H1 (cell line): ENCODE measurements around the gene CA5A. TPM values are rescaled to one million over a fixed set of nuclear protein-coding genes. Genes with fewer than 3 reads are reported as not detected.

Experiments
- BCL11A ChIP-seq, 2 experiments: IDR thresholded peaks; one replicate each; pipeline ENCODE4 v1.6.1; 2011; ENCODE audit warnings: low read depth in 2 of 2, low read length in 2 of 2, mild to moderate bottlenecking in 2 of 2
- CHD1 ChIP-seq: IDR thresholded peaks from 2 replicates; pipeline ENCODE4 v1.6.1; 2012; ENCODE audit warnings: low read depth, low read length, improper control_type of control experiment
- CTCF ChIP-seq, 3 experiments: IDR thresholded peaks; 1 replicate in 2 of 3; 2 replicates in 1 of 3; pipeline versions ENCODE4 v1.5.1 to v1.6.1; 2011; ENCODE audit warnings: low read length in 3 of 3, mild to moderate bottlenecking in 3 of 3, inconsistent platforms in 2 of 3, low read depth in 1 of 3, moderate library complexity in 1 of 3; ENCODE audit not compliant: insufficient read depth in 1 of 3; ENCODE audit errors: control extremely low read depth in 1 of 3
- E2F6 ChIP-seq: IDR thresholded peaks from 2 replicates; pipeline ENCODE4 v1.6.1; 2012; ENCODE audit warnings: inconsistent platforms
- EZH2 ChIP-seq: fragments of 200-600 bp; sonication (generic); IDR thresholded peaks from 2 replicates; pipeline ENCODE4 v1.7.1; 2012; ENCODE audit warnings: low read depth, mild to moderate bottlenecking, moderate library complexity, low read length, inconsistent platforms; ENCODE audit not compliant: severe bottlenecking
- HDAC6 ChIP-seq: IDR thresholded peaks from one replicate; pipeline ENCODE4 v1.7.1; 2012; ENCODE audit warnings: low read depth, mild to moderate bottlenecking, inconsistent platforms, low read length, moderate library complexity
- KDM5A ChIP-seq: fragments of 200-600 bp; IDR thresholded peaks from 2 replicates; pipeline ENCODE4 v1.7.1; 2012; ENCODE audit warnings: mild to moderate bottlenecking, low read length, inconsistent platforms, mixed read lengths
- POLR2AphosphoS5 ChIP-seq: IDR thresholded peaks from 2 replicates; pipeline ENCODE4 v1.6.1; 2011; ENCODE audit warnings: low read depth, low read length
- polyA plus RNA-seq, 7 experiments: library from polyadenylated mRNA; depleted of rRNA in 3 of 7; stranded (reverse) in 5 of 7; unstranded in 2 of 7; fragments of >200 nt in 5 of 7; fragments of 200-250 nt in 2 of 7; gene quantifications; 1 replicate in 5 of 7; 2 replicates in 1 of 7; 4 replicates in 1 of 7; pipeline versions ENCODE4 v1.2.1 to v1.2.3, GENCODE V29; 2011 to 2013; ENCODE audit warnings: missing spikeins in 2 of 7, mixed read lengths in 2 of 7
- total RNA-seq: library from RNA; stranded (reverse); fragmentation: NEBNext Ultra II Directional; extraction: Animal tissue kit (Norgen Biotek cat#: 25700); gene quantifications from 2 replicates; pipeline ENCODE4 v1.2.1, GENCODE V29; 2021

The CA5A gene
- total and polyA plus RNA-seq, 2 of the 8 experiments (the other 6 are each of a cell fraction or from before 2014, with no cell fraction given): not detected

GRCh38 chr16:87860553-87861299, 75.6 kb downstream of the CA5A start (continued):
- no peak for TF ChIP-seq CHD1
- no peak for TF ChIP-seq KDM5A
- no peak for TF ChIP-seq EZH2
- TF ChIP-seq HDAC6: no peak
- TF ChIP-seq CTCF (IDR thresholded peaks at IDR 0.05; ENCODE audit: control extremely low read depth in 1 of 3, insufficient read depth in 1 of 3, low read depth in 1 of 3, low read length in 3 of 3): no peak
- no peak for TF ChIP-seq POLR2AphosphoS5
- TF ChIP-seq E2F6: no peak
- TF ChIP-seq BCL11A (IDR thresholded peaks at IDR 0.05; ENCODE audit: low read depth in 2 of 2, low read length in 2 of 2): no peak
